ENCODE measurements around the gene EOMES. TPM values are rescaled to one million over a fixed set of nuclear protein-coding genes. Genes with fewer than 3 reads are reported as not detected.
A peak's percentile ranks its signal among the peaks of the same experiment; 100 is the strongest.

The EOMES gene
- total and polyA plus RNA-seq, 2 donors (not counting 3 experiments of a cell fraction or from before 2014, with no cell fraction given) = not detected

DNA sequence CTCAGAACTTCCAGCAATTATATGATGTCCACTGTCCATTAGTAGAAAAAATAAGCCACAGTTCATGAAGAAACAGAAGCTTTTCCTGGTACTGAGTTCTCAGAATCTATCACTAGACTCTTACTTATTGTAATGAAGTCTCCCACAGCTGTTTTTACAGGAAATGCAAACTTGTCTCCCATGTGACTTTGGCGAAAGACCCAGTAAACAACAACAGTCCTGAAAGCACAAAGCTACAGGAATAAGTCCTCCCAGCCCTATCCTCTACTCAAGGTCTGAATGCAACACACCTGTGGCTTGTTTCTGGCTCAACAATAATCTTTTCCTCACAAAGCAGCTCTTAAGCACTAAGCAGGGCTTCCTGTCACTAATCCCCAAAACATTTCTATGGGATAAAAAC, 55.9 kb downstream of the EOMES start:
- dilution Hi-C loops (cut with MboI; ENCODE audit: extremely low pct_ligation_motif_present, low sequenced_read_pairs) = no loop called here
- Histone ChIP-seq H4K20me1 (replicated peaks; ENCODE audit: control insufficient read depth, extremely low read depth, insufficient read depth, low read length) (no peaks in the 10 kb centered on the region), H3K27me3 (ENCODE audit: control insufficient read depth in 2 of 2, insufficient read depth in 2 of 2, low read length in 2 of 2) (no peaks in the 10 kb centered on the region), H3K4me1 (ENCODE audit: control insufficient read depth, extremely low read depth, insufficient read depth, low read length) (no peaks in the 10 kb centered on the region), H3K79me2 (ENCODE audit: control insufficient read depth, insufficient read depth, low read length) (no peaks in the 10 kb centered on the region), H3K9me1 (replicated peaks; ENCODE audit: control insufficient read depth, extremely low read depth, insufficient read depth, low read length) (no peaks in the 10 kb centered on the region), H2AFZ (ENCODE audit: low read depth, low read length) (no peak overlapping the region), H3K9me3 (replicated peaks; ENCODE audit: control insufficient read depth, insufficient read depth, low read length) (no peaks in the 10 kb centered on the region), H3K4me2 (ENCODE audit: insufficient read depth, low read length) (no peak overlapping the region), H3K4me3 (replicated peaks in 1 of 3; ENCODE audit: insufficient read depth in 1 of 3, low read depth in 1 of 3, low read length in 3 of 3) (no peak overlapping the region), H3K36me3 (ENCODE audit: control insufficient read depth in 2 of 2, extremely low read depth in 1 of 2, insufficient read depth in 2 of 2, low read length in 2 of 2) (no peaks in the 10 kb centered on the region), H3K27ac (ENCODE audit: insufficient read depth, low read depth, low read length) (no peak overlapping the region), H3K9ac (replicated peaks; ENCODE audit: extremely low read depth, insufficient read depth, low read length) (no peak overlapping the region)
- CTCF ChIA-PET = interaction anchor here (1.3 to 3.3 kb wide), 2 partner anchors 9 to 15 kb away, joined by 6 to 19 read pairs; no protein-coding TSS in a partner anchor
- intact Hi-C loops (cut with micrococcal nuclease) = no loop called here
- TF ChIP-seq MAX (IDR thresholded peaks at IDR 0.05; ENCODE audit: insufficient read depth, insufficient read length) (no peak), CTCF (IDR thresholded peaks at IDR 0.05; ENCODE audit: extremely low read depth in 1 of 2, insufficient read depth in 1 of 2, low read depth in 1 of 2, low read length in 2 of 2) (no peak), POLR2A (IDR thresholded peaks at IDR 0.05; ENCODE audit: low read depth, low read length) (no peak), EZH2 (IDR thresholded peaks at IDR 0.05; ENCODE audit: borderline replicate concordance, low read depth, low read length, severe bottlenecking) (no peak), MYC (IDR thresholded peaks at IDR 0.05; ENCODE audit: low read depth, low read length) (no peak), GATA2 (IDR thresholded peaks at IDR 0.05; ENCODE audit: insufficient read depth, insufficient read length, low read depth, low read length) (no peak), JUN (IDR thresholded peaks at IDR 0.05; ENCODE audit: borderline replicate concordance, insufficient read depth, insufficient read length, low read depth) (no peak), POLR2AphosphoS5 (IDR thresholded peaks at IDR 0.05; ENCODE audit: insufficient read depth, low read depth, low read length) (no peak), FOS (IDR thresholded peaks at IDR 0.05; ENCODE audit: borderline replicate concordance, insufficient read depth, low read length) (no peak)
- POLR2A ChIA-PET = no interaction called here
- no TSS peak for BruUV-seq (replicated peaks)
- FAIRE-seq = peak; percentile 42
- no peak for DNase-seq (ENCODE audit: low read depth, low spot score)

Other genes starting within 250 kb of the EOMES start
- 50.9 and 58.6 TPM in 2 replicates for gene SLC4A7, start 237.9 kb downstream of the EOMES start, total RNA-seq
- 7.0 and 7.8 TPM in 2 replicates for gene SLC4A7, start 237.9 kb downstream of the EOMES start, polyA plus RNA-seq

All from endothelial cell of umbilical vein (primary cell).